Neural cell (in vitro differentiated cells): ENCODE results near the gene ATP8B1.

Experiments
- EZH2 ChIP-seq: fragments of 200-600, 300-800 bp; shearing (Covaris generic), sonication (generic); IDR thresholded peaks from 2 replicates; pipeline ENCODE4 v1.6.1; 2014; ENCODE audit warnings: antibody characterized with exemption, low read length, borderline replicate concordance, mild to moderate bottlenecking; ENCODE audit not compliant: insufficient read depth, poor library complexity, severe bottlenecking
- POLR2AphosphoS5 ChIP-seq: IDR thresholded peaks from 2 replicates; pipeline ENCODE4 v1.6.1; 2012
- RAD21 ChIP-seq: fragments of 450-650 bp; conservative IDR thresholded peaks from 2 replicates; pipeline ENCODE4 v1.6.1; 2014; ENCODE audit warnings: antibody characterized with exemption, mild to moderate bottlenecking, moderate library complexity
- TAF1 ChIP-seq: IDR thresholded peaks from 2 replicates; pipeline ENCODE4 v1.6.1; 2012; ENCODE audit warnings: low read depth
- TF ChIP-seq, protein P1 (sequence below): fragments of 450-650 bp; IDR thresholded peaks from 2 replicates; pipeline ENCODE4 v1.5.1; 2014; ENCODE audit warnings: antibody characterized with exemption, mild to moderate bottlenecking, moderate library complexity; ENCODE audit not compliant: poor library complexity, severe bottlenecking

DNA sequence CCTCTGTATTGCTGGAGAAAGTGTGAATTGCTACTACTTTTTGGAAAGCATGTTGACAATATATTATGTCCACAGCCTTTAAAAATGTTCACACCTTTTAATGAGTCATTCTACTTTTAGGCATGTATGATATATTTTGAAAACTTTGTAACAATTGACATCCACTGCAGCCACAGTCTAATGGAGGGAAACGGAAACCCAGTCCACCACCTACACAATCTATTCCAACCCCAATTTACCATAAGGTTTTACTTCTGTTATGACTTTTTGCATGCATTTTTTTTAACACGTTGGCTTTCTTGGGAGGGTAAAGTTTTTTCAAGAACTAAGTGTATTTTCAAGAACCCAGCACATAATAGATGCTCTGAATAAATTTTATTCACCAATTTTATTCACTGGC is 38.5 kb upstream of the ATP8B1 start:
- TF ChIP-seq POLR2AphosphoS5: no peak
- TF ChIP-seq, protein P1, sequence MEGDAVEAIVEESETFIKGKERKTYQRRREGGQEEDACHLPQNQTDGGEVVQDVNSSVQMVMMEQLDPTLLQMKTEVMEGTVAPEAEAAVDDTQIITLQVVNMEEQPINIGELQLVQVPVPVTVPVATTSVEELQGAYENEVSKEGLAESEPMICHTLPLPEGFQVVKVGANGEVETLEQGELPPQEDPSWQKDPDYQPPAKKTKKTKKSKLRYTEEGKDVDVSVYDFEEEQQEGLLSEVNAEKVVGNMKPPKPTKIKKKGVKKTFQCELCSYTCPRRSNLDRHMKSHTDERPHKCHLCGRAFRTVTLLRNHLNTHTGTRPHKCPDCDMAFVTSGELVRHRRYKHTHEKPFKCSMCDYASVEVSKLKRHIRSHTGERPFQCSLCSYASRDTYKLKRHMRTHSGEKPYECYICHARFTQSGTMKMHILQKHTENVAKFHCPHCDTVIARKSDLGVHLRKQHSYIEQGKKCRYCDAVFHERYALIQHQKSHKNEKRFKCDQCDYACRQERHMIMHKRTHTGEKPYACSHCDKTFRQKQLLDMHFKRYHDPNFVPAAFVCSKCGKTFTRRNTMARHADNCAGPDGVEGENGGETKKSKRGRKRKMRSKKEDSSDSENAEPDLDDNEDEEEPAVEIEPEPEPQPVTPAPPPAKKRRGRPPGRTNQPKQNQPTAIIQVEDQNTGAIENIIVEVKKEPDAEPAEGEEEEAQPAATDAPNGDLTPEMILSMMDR: no peak
- TF ChIP-seq EZH2: no peak
- TF ChIP-seq RAD21: no peak
- TF ChIP-seq TAF1: no peak
